GM18502 (cell line): ENCODE measurements around the gene TSN.
A peak's percentile ranks its signal among the peaks of the same experiment; 100 is the strongest.

Experiments
- ATAC-seq: cut with Tn5 transposase; IDR thresholded peaks from one replicate; pipeline ENCODE4 v1.9.1; 2021; ENCODE audit warnings: mild to moderate bottlenecking; ENCODE audit not compliant: unreplicated experiment, poor library complexity

Gene TSN

DNA sequence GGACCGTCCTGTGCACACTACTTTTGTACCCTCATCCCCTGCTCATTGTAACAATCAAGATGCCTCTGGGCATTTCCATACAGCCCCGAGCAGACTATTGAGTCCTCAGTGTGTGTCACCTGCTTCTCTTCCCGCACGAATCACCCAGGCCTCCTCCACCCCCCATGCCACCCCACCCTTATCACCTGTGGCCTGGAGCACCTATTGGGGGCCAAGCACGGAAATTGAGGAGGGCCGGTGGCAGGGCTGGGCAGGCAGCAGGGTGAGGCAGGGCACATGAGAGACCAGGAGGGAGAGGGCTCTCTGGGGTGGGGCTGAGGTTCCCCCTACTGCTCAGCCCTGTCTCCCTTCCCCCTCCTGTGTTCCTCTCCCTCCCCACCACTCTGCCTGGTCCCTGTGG is 14.5 kb upstream of the TSN start:
- ATAC-seq: no peak

DNA sequence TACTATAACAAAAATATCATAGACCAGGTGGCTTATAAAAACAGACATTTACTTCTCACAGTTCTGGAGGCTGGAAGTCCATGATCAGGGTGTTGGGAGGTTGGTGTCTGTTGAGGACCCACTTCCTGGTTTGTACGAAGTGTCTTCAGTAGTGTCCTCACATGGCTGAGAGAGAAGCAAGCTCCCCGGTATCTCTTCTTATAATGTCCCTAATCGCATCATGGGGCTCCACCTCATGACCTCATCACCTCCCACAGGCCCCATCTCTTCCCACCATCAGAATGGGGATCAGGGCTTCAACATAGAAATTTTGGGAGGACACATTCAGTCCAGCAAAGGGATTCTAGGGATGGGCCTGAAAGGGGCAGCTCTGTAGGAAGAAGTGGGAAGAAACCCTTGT is 14.0 kb upstream of the TSN start:
- ATAC-seq: no peak

DNA sequence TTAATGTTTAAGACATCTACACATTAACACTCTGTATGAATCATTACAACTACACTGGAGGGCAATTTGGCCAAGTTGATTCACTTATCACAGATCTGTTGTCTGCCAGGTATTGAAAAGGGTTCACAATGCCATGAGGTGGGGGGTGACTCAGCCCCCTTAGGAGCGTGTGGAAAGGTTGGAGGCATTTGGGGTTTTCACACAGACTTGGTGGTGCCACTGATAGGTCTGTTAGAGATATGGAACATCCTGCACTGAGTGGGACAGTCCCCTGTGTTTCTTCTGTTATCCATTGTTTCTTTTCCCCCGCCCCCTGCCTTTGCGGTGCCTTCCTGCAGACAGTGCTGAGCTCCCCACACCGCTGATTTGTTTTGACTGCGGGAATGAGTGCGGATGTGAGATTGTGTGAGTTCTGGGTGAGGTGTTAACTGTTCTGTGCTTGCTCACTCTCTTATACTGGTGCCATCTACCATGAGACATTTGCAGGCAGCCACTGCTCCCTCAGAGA is 9.3 kb upstream of the TSN start:
- no peak for ATAC-seq

DNA sequence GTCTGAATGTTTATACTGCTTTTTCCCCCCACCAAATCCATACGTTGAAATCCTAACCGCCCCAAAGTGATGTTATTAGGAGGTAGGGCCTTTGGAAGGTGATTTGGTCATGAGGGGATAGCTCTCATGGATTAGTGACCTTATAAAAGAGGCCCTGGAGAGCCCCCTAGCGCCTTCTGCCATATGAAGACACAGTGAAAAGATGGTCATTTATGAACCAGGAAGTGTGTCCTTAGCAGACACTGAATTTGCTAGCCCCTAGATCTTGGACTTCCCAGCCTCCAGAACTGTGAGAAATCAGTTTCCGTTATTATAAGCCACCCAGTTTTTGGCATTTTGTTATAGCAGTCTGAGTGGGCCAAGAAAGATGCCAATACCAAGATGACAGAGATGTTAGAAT is 7.2 kb upstream of the TSN start:
- ATAC-seq: no peak

DNA sequence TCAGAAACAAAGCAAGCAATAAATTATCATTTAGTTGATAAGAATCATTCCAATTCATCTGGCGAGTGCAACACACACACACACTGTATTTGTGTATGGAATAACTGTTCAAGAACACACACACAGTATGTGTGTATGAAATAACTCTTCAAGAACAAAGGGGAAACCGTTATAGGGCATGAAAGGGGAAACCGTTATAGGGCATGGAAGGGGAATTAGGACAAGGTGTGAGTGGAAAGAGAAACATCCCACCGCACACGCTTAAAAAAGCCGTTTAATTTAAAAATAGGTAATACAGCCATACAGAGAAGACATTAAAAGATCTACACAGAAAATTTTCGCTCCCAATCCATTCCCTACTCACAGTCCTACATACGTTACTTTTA is 607 bp upstream of the TSN start:
- peak; percentile 2 for ATAC-seq

DNA sequence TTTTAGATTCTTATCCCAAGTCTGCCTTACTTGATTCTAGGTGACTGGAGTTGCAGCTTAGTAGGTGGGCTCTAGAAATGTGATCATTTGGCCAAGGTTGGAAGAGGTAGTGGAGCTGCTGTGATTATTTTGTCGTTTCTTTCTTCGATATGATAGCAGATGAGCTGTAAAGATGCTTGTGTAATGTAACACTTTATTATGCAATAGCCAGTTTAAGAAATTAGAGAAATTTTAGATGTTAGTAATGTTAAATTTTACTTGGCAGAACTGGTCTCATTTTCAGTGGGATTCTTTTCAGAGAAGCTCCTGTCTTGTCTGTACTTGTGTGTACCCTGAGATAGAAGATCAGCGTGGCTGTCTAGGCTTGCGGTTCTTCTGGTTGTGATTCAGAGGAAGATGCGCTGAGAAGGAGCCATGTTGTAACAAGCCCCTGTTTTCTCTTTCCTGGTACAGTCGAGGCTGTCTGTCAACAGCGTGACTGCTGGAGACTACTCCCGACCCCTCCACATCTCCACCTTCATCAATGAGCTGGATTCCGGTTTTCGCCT is 9.3 kb downstream of the TSN start:
- no peak for ATAC-seq

DNA sequence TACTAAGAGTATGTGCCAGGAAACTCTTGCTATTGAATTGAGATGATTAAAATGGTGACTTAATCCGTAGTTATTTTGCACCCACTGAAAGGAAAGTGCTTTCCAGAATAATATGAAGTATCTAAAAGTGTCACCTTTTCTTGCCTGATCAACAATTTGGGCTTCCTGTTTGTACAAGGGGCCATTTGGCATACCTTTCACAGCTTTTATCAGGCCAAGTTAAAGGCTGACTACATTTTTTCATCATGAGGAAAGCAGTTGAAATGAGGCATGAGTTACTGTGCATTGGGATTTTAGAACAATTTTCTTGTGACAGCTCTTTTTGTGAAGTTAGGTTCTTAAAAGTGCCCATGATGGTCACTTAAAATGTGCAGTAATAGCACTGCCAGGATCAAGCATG is 11.2 kb downstream of the TSN start:
- no peak for ATAC-seq

DNA sequence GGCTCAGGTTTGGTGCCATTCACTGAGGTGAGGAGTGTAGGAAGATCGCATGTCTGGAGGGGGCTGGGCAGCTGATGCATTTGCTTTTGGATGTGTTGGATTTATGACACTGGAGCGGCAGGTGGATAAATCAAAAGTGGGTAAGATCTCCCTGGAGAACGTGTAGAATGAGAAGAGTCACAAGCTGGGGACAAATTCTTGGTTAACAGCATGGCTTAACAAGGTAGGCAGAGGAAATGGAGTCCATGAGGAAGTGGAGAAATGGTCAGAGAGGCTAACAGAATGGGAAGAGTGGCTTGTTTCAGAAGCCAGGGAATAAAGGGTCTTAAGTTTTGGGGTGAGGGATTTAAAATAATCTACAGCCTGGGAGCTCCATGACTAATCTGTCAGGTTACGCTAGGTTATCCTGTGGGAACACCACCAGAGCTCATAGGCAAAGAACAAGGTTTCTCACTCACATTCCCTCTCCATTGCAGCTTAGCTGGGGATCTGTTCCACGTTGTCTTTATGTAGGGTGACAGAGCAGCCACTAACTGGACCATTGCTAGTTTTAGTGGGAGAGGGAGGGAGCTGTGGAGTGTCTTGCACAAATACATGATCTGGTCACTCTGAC is 12.8 kb downstream of the TSN start:
- ATAC-seq: no peak

DNA sequence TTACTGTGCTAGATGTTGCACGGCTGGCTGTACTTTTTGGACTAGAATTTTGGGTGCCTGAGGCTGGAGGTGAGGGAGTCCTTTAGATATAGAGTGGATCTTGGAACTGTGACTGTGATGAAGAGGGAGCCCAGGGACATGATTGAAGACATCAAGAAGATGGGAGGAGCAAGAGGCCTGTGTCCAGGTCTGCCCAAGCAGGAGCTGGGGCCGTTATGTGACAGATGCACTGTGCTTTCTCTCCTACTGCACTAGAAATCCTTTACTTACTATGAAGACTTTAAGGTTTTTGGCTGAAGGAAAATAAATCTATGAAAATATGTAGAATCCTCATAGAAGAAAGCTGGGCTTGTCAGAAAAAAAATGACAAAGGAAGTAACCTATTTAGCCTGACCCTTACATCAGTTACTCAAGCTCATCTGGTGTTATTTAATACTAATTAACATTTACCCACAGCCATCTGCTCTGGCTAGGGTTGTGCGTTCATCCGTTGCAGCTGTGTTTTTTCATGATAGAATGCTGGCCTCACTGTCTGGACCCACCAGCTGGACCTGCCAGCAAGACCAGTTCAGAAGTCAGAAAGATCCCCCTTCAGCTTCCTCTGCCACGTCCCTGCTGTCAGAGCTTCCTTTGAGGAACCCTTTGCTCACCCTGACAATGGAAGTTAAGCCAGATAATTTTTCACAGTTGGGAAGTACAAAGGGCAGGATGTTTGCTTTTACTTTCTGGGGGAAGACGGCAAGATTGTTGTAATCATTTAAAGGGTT is 16.7 kb downstream of the TSN start:
- no peak for ATAC-seq

DNA sequence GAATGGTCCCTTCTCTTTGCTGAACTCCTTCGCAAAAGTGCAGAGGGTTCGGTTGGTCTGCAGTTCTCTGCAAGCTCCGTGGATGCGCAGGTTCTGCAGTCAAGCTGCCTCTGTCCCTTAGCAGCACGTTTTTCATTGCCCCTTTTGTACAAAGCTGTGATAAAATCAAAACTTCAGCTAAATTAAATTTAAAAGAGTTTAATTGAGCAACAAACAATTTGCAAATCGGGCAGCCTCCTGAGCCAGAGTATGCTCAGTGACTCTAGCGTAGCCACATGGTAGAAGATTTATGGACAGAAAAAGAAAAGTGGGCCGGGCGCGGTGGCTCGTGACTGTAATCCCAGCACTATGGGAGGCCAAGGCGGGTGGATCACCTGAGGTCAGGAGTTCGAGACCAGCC is 18.8 kb downstream of the TSN start:
- no peak for ATAC-seq

DNA sequence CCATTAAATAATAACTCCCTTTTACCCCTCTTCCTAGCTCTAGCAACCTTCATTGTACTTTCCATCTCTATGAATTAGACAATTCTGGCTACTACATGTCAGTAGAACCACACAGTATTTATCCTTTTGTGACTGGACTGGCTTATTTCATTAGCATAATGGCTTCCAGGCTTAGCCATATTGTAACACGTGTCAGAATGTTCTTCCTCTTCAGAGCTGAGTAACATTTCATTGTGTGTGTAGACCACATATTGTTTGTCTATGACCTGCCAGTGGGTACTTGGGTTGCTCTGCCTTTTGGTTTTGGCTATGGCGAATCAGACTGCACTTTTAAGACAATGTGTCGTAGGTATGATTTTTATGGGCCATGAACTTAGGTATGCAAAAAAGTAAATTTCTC is 20.9 kb downstream of the TSN start:
- ATAC-seq: no peak

DNA sequence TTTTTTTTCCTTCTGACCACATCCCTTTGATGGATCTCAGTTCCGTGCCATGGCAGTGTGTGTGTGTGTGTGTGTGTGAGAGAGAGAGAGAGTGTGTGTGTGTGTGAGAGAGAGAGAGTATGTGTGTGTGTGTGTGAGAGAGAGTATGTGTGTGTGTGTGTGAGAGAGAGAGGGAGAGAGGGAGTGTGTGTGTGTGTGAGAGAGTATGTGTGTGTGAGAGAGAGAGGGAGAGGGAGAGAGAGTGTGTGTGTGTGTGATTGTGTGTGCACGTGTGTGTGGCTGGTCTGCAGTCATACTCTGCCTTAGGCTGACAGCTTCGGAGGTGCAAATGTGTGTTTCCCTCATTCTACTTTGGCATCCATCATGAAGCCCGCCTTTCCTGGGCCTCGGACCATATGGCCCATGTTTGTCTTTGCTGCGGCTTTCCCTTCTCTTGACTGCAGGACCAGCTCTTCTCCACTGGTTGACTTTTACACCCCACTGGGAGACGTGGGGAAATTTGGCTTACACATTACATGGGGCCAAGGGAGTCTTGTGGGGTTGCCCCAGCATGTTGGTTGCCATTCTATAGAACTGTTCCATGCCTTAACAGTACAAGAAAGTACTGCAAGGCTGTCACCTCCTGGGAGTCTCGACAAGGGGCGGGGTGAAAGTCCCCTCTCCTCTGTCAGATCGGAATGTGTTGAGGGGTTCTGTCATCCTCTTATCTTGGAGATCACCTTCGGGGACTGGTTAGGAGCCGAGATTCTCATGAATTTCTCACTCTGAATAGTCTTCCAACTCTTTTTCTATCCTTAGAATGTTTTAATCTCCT is 21.6 kb downstream of the TSN start:
- ATAC-seq: no peak

DNA sequence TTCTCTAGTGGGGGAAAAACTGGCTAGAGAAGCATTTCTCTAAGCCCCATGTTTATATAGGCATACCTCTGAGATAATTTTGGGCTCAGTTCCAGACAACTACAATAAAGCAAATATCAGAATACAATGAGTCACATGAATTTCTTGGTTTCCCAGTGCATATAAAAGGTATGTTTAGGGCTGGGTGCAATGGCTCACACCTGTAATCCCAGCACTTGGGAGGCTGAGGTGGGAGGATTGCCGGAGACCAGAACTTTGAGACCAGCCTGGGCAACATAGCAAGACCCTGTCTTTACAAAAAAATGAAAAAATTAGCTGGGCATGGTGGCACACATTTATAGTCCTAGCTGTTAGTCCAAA is 22.2 kb downstream of the TSN start:
- ATAC-seq: no peak

DNA sequence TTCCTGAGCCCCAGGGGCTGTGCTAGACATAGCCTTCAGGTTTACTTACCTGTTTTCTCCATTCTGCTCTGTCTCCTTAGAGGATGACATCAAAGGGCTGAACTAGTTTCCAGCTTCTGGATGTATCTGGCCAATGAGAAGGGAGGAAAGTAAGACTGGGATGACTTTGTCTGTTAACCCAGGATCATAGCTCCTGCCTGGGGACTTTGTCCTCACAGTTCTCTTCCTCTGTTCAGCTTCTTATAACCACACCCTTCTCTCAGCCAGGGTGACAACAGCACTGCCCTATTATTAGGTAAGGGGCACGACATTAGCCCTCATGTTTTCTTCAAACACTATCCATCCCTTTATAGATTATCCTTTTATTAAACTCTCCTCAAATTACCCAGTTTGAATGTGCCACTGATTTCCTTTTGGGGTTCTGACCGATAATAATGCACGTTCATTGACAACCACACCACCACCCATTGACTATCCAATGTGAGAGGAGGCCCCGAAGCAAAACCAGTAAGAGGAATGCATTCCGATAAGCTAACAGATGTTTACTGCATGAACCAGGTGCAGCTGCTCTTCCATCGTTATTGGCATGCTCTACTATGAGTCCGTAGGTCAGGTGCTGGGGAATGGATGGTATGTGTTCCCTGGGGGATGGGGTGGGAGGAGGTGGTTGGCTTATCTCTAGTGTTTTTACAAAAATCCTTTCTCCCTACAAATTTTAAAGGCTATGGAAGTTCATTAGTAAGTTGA is 23.5 kb downstream of the TSN start:
- no peak for ATAC-seq

DNA sequence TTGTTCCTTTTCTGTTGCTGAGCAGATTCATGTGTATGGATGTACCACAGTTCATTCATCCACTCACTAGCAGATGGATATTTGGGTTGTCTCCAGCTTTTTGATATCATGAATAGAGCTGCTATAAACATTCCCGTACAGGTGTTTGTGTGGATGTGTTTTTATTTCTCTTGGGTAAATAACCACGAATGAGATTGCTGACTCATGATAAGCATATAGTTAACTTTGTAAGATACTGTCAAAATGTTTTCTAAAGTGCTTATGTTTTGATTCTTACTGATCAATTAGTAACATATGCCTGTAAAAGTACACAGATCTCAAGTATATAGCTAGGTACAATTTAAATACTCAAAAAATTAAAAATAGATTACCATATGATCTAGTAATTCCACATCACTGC is 27.7 kb downstream of the TSN start:
- ATAC-seq: no peak

DNA sequence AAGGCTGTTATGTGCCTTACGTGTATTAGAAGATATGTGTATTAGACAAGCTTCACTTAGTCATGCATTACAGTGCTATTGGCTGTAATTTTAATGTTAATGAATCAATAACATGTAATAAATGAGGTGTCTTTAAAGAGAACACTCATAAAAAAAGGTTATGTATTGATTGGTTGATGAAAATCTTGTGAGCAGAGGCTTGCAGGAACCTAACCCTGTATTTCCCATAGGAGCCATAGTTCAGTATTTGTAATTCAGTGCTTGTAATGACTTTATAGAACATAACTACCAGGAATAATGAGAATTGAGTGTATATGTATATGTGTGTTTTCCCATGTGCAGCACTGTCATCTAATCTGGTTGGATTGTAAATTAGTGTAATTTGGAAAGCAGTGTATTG is 33.2 kb downstream of the TSN start:
- ATAC-seq: no peak

DNA sequence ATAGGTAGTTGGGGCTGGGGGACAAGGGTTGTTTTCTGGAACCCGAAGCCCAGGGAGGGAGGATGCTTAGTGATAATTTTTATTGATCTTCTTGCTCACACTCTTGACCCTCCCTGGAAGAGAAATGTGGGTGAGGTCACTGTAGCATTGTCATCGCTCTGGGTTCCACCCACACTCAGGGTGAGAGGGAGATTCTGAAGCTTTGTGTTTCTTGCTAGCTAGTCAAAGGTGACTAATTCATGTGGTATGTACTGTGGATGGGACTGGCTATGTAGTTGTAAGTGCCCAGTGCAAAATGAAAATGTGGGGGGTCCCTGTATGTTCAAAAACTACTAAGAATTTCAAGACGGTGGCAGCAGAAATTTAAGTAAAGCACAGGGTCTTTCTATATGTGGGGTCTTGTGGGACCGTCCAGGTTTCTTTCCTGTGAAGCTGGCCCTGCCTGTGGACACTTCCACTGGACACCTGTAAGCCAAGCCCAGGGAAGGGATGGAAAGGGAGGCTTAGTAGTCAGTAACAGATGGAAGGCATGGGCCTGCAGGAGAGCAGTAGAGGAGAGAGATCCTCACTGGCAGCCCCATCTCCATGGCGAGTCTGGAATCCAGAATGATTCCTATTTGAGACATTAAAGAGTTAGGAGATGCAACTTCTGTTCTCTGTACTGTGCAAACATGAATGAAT is 35.0 kb downstream of the TSN start:
- ATAC-seq: no peak

DNA sequence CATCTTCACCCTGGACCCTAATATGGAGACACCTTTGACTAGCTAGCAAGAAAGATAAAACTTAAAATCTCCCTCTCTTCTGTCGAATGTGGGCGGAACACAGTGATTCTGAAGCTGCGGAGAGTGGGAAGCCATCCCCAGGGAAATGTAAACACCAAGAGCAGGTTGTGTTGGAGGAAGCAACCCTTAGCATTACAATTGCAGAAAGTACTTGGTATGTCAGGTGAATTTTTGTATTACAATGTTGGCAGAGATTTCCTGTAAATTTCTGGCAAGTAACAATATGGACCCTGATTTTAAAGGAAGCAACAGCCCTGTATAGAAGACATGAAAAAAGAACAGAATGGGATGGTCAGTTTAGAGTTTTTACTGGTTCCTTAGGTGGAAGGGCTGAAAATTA is 35.8 kb downstream of the TSN start:
- ATAC-seq: no peak

DNA sequence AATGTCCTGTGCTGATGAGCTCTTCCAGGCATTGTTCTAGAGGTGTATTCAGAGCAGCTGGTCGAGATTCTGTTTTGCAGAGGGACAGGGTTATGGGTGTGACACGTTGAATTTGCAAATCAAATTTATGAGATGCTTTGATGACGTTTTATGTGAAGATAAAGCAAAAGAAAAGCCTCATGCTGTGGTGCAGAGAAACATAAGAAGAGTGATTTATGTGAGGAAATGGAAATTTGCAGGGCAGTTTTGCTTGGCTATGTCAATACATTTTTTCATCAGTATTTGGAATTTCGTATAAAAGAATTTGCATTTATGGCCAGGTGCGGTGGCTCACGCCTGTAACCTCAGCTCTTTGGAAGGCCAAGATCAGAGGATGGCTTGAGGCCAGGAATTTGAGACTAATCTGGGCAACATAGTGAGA is 36.4 kb downstream of the TSN start:
- ATAC-seq: no peak

DNA sequence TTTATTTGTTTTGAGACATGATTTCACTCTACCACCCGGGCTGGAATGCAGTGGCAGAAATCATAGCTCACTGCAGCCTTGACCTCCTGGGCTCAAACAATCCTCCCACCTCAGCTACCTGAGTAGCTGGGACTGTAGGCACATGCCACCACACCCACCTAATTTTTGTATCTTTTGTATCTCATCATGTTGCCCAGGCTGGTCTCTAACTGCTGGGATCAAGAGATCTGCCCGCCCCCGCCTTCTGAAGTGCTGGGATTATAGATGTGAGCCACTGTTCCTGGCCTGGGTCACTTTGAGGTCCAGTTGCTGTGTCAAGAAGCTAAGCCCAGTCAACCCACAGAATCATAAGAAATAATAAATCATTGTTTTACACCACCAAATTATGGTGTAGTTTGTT is 38.4 kb downstream of the TSN start:
- no peak for ATAC-seq
